ENCODE data around the gene CYP4F2. TPM values are rescaled to one million over a fixed set of nuclear protein-coding genes. Genes with fewer than 3 reads are reported as not detected.
"Not testable (repeated sequence)": the region's sequence is repeated elsewhere in the genome, so short reads cannot be mapped to it uniquely, and the experiment has no call there.

CYP4F2 gene
- total RNA-seq, 1 experiment from 2014 or later: not detected

- Mint-ChIP-seq H3K4me1 (ENCODE audit: low read depth, unreplicated experiment) (peaks cover 25% of the 10 kb centered on the region), H3K36me3 (ENCODE audit: insufficient read depth, unreplicated experiment) (peaks cover 26% of the 10 kb centered on the region)
- H3K4me3 ChIP-seq (ENCODE audit: low read depth, low read length); H3K27ac Mint-ChIP-seq (ENCODE audit: unreplicated experiment); H3K4me3 Mint-ChIP-seq (ENCODE audit: unreplicated experiment); BruUV-seq (replicated peaks); H3K36me3 ChIP-seq (ENCODE audit: control insufficient read depth, insufficient read depth, low read length); DNase-seq; H3K27me3 ChIP-seq (replicated peaks; ENCODE audit: control insufficient read depth, insufficient read depth, low read length); H3K9me3 Mint-ChIP-seq (ENCODE audit: unreplicated experiment); H3K9me3 ChIP-seq; POLR2A ChIA-PET; CTCF ChIA-PET; H3K27me3 Mint-ChIP-seq (ENCODE audit: insufficient read depth, unreplicated experiment): not testable (repeated sequence)
- intact Hi-C loops (cut with micrococcal nuclease; ENCODE audit: unreplicated experiment): loop anchor here (10.0 kb wide), 1 partner anchor 351 kb away; the partner anchor contains the start of gene FAM32A
- peaks cover 44% of the 10 kb centered on the region for H3K4me1 ChIP-seq
Observed at GRCh38 chr19:15834232-15834631, 63.6 kb downstream of the CYP4F2 start.

- no TSS peak for BruUV-seq (replicated peaks)
Observed at GRCh38 chr19:15831626-15832025, 66.2 kb downstream of the CYP4F2 start.

GRCh38 chr19:15829786-15830185 lies 68.1 kb downstream of the CYP4F2 start:
- H3K27me3 ChIP-seq (replicated peaks; ENCODE audit: control insufficient read depth, insufficient read depth, low read length): no peaks in the 10 kb centered on the region
- Mint-ChIP-seq H3K27ac (ENCODE audit: unreplicated experiment) (peak overlapping the region; percentile 96), H3K27me3 (ENCODE audit: insufficient read depth, unreplicated experiment) (no peaks in the 10 kb centered on the region), H3K36me3 (ENCODE audit: insufficient read depth, unreplicated experiment) (peaks cover 9% of the 10 kb centered on the region), H3K4me1 (ENCODE audit: low read depth, unreplicated experiment) (peaks cover 18% of the 10 kb centered on the region), H3K4me3 (ENCODE audit: unreplicated experiment) (no peak overlapping the region), H3K9me3 (ENCODE audit: unreplicated experiment) (no peaks in the 10 kb centered on the region)
- H3K36me3 ChIP-seq (ENCODE audit: control insufficient read depth, insufficient read depth, low read length): no peaks in the 10 kb centered on the region
- H3K4me1 ChIP-seq: peaks cover 39% of the 10 kb centered on the region
- no peaks in the 10 kb centered on the region for H3K9me3 ChIP-seq
- peak overlapping the region; percentile 46 for H3K4me3 ChIP-seq (ENCODE audit: low read depth, low read length)
- ChIA-PET CTCF (no interaction called here), POLR2A (no interaction called here)
- BruUV-seq (replicated peaks): no TSS peak
- intact Hi-C loops (cut with micrococcal nuclease; ENCODE audit: unreplicated experiment): loop anchor here (10.0 kb wide), 1 partner anchor 355 kb away; the partner anchor contains the start of gene FAM32A
- TF ChIP-seq, protein P1, sequence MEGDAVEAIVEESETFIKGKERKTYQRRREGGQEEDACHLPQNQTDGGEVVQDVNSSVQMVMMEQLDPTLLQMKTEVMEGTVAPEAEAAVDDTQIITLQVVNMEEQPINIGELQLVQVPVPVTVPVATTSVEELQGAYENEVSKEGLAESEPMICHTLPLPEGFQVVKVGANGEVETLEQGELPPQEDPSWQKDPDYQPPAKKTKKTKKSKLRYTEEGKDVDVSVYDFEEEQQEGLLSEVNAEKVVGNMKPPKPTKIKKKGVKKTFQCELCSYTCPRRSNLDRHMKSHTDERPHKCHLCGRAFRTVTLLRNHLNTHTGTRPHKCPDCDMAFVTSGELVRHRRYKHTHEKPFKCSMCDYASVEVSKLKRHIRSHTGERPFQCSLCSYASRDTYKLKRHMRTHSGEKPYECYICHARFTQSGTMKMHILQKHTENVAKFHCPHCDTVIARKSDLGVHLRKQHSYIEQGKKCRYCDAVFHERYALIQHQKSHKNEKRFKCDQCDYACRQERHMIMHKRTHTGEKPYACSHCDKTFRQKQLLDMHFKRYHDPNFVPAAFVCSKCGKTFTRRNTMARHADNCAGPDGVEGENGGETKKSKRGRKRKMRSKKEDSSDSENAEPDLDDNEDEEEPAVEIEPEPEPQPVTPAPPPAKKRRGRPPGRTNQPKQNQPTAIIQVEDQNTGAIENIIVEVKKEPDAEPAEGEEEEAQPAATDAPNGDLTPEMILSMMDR (IDR thresholded peaks at IDR 0.05; ENCODE audit: insufficient read depth in 1 of 2, low read depth in 1 of 2, low read length in 1 of 2, severe bottlenecking in 1 of 2, unreplicated experiment in 1 of 2): no peak
- no peak for DNase-seq

More at GRCh38 chr19:15831626-15832025, 66.2 kb downstream of the CYP4F2 start:
- Histone ChIP-seq H3K9me3 (no peaks in the 10 kb centered on the region), H3K36me3 (ENCODE audit: control insufficient read depth, insufficient read depth, low read length) (no peaks in the 10 kb centered on the region), H3K4me3 (ENCODE audit: low read depth, low read length) (no peak overlapping the region), H3K27me3 (replicated peaks; ENCODE audit: control insufficient read depth, insufficient read depth, low read length) (no peaks in the 10 kb centered on the region), H3K4me1 (peaks cover 47% of the 10 kb centered on the region)
- ChIA-PET POLR2A (no interaction called here), CTCF (no interaction called here)
- Mint-ChIP-seq H3K27me3 (ENCODE audit: insufficient read depth, unreplicated experiment) (no peaks in the 10 kb centered on the region), H3K36me3 (ENCODE audit: insufficient read depth, unreplicated experiment) (peaks cover 19% of the 10 kb centered on the region), H3K27ac (ENCODE audit: unreplicated experiment) (no peak overlapping the region), H3K4me1 (ENCODE audit: low read depth, unreplicated experiment) (peaks cover 25% of the 10 kb centered on the region), H3K4me3 (ENCODE audit: unreplicated experiment) (no peak overlapping the region), H3K9me3 (ENCODE audit: unreplicated experiment) (no peaks in the 10 kb centered on the region)
- no peak for DNase-seq
- intact Hi-C loops (cut with micrococcal nuclease; ENCODE audit: unreplicated experiment): loop anchor here (10.0 kb wide), 1 partner anchor 353 kb away; the partner anchor contains the start of gene FAM32A
- TF ChIP-seq, protein P1 (IDR thresholded peaks at IDR 0.05; ENCODE audit: insufficient read depth in 1 of 2, low read depth in 1 of 2, low read length in 1 of 2, severe bottlenecking in 1 of 2, unreplicated experiment in 1 of 2): no peak

DNA sequence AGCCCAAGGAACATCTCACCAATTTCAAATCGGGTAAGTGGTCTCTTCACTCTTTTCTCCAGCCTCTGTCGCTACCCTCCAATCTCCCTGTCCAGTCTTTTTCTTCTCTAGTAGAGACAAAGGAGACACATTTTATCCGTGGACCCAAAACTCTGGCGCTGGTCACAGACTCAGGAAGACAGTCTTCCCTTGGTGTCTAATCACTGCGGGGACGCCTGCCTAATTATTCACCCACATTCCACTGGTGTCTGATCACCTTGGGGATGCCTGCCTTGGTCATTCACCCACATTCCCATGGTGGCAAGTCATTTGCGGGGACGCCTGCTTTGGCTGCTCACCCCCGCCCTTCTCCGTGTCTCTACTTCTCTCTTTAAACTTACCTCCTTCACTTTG lies 68.6 kb downstream of the CYP4F2 start:
- H3K4me3 Mint-ChIP-seq (ENCODE audit: unreplicated experiment): no peak overlapping the region
- peaks cover 9% of the 10 kb centered on the region for H3K36me3 Mint-ChIP-seq (ENCODE audit: insufficient read depth, unreplicated experiment)
- no peaks in the 10 kb centered on the region for H3K27me3 Mint-ChIP-seq (ENCODE audit: insufficient read depth, unreplicated experiment)
- ChIA-PET CTCF (no interaction called here), POLR2A (no interaction called here)
- H3K4me1 Mint-ChIP-seq (ENCODE audit: low read depth, unreplicated experiment): peaks cover 18% of the 10 kb centered on the region
- TF ChIP-seq, protein P1 (IDR thresholded peaks at IDR 0.05; ENCODE audit: insufficient read depth in 1 of 2, low read depth in 1 of 2, low read length in 1 of 2, severe bottlenecking in 1 of 2, unreplicated experiment in 1 of 2): no peak
- no peaks in the 10 kb centered on the region for H3K36me3 ChIP-seq (ENCODE audit: control insufficient read depth, insufficient read depth, low read length)
- H3K9me3 Mint-ChIP-seq (ENCODE audit: unreplicated experiment): no peaks in the 10 kb centered on the region
- H3K27me3 ChIP-seq (replicated peaks; ENCODE audit: control insufficient read depth, insufficient read depth, low read length): no peaks in the 10 kb centered on the region
- DNase-seq: peak in 1 of 2 experiments; percentile 38
- intact Hi-C loops (cut with micrococcal nuclease; ENCODE audit: unreplicated experiment): no loop called here
- peaks cover 34% of the 10 kb centered on the region for H3K4me1 ChIP-seq
- H3K9me3 ChIP-seq: no peaks in the 10 kb centered on the region
- peak overlapping the region; percentile 96 for H3K27ac Mint-ChIP-seq (ENCODE audit: unreplicated experiment)
- H3K4me3 ChIP-seq (ENCODE audit: low read depth, low read length): peak overlapping the region; percentile 46
- TSS peak; percentile 46 for BruUV-seq (replicated peaks)

GRCh38 chr19:15828611-15829305 lies 69.1 kb downstream of the CYP4F2 start:
- H3K36me3 ChIP-seq (ENCODE audit: control insufficient read depth, insufficient read depth, low read length); CTCF ChIA-PET; H3K27me3 ChIP-seq (replicated peaks; ENCODE audit: control insufficient read depth, insufficient read depth, low read length); H3K4me3 Mint-ChIP-seq (ENCODE audit: unreplicated experiment); H3K9me3 Mint-ChIP-seq (ENCODE audit: unreplicated experiment); H3K36me3 Mint-ChIP-seq (ENCODE audit: insufficient read depth, unreplicated experiment); BruUV-seq (replicated peaks); H3K9me3 ChIP-seq; H3K27me3 Mint-ChIP-seq (ENCODE audit: insufficient read depth, unreplicated experiment): not testable (repeated sequence)
- Histone ChIP-seq H3K4me3 (ENCODE audit: low read depth, low read length) (peak overlapping the region; percentile 46), H3K4me1 (peaks cover 33% of the 10 kb centered on the region)
- H3K4me1 Mint-ChIP-seq (ENCODE audit: low read depth, unreplicated experiment): peaks cover 18% of the 10 kb centered on the region
- H3K27ac Mint-ChIP-seq (ENCODE audit: unreplicated experiment): peak overlapping the region; percentile 96
- DNase-seq: peak; percentile 75 to 88
- intact Hi-C loops (cut with micrococcal nuclease; ENCODE audit: unreplicated experiment): loop anchor here (1.0 kb wide), 1 partner anchor 9 kb away; no protein-coding TSS in a partner anchor
- POLR2A ChIA-PET: interaction anchor here (1.2 kb wide), 1 partner anchor 8 kb away, joined by 16 read pairs; no protein-coding TSS in a partner anchor
